ENCODE data around the gene PNRC1. TPM values are rescaled to one million over a fixed set of nuclear protein-coding genes. Genes with fewer than 3 reads are reported as not detected.

PNRC1 gene
- polyA plus RNA-seq, 1 of the 3 experiments (the other 2 are of a cell fraction) = 7.8 TPM

- Histone ChIP-seq H3K27me3 (ENCODE audit: insufficient read depth) (no peaks in the 10 kb centered on the region), H3K79me2 (ENCODE audit: insufficient read depth) (no peaks in the 10 kb centered on the region), H2AFZ (ENCODE audit: low read depth) (no peak overlapping the region), H4K20me1 (ENCODE audit: insufficient read depth) (no peaks in the 10 kb centered on the region), H3K9ac (no peak overlapping the region), H3F3A (replicated peaks; ENCODE audit: insufficient read depth) (no peaks in the 10 kb centered on the region), H3K4me2 (no peak overlapping the region), H3K27ac (ENCODE audit: low read depth in 2 of 2, low read length in 1 of 2) (no peak overlapping the region), H3K4me1 (ENCODE audit: control insufficient read depth in 1 of 2, insufficient read depth in 2 of 2, low read depth in 1 of 2, low read length in 1 of 2) (peaks cover 0 to 5% of the 10 kb centered on the region in 2 experiments; a peak in 2 of 4 replicates), H3K4me3 (ENCODE audit: low read depth in 2 of 2, low read length in 1 of 2) (no peak overlapping the region), H3K9me3 (no peaks in the 10 kb centered on the region), H3K9me2 (no peaks in the 10 kb centered on the region), H3K36me3 (replicated peaks in 1 of 2; ENCODE audit: control insufficient read depth in 1 of 2, insufficient read depth in 2 of 2, low read length in 1 of 2) (no peaks in the 10 kb centered on the region)
- ChIA-PET CTCF (interaction anchor here (0.6 to 2.0 kb wide), 6 partner anchors 10 to 237 kb away, joined by 3 to 6 read pairs (median 4); no protein-coding TSS in a partner anchor), POLR2A (no interaction called here)
- no peak for DNase-seq
- 82% methylated on average over 3 of the region's 3 CpGs for WGBS (ENCODE audit: low lambda C conversion rate)
- TF ChIP-seq SIN3A (IDR thresholded peaks at IDR 0.05; ENCODE audit: borderline replicate concordance, low read depth, low read length) (no peak), REST (IDR thresholded peaks at IDR 0.05; ENCODE audit: low read depth, low read length) (no peak), FOXJ3 (CRISPR knock-in tag; IDR thresholded peaks at IDR 0.05) (no peak), TCF12 (IDR thresholded peaks at IDR 0.05) (no peak), MEF2A (IDR thresholded peaks at IDR 0.05; ENCODE audit: borderline replicate concordance, low read depth) (no peak), YY1 (IDR thresholded peaks at IDR 0.05; ENCODE audit: low read depth) (no peak), TEAD4 (IDR thresholded peaks at IDR 0.05; ENCODE audit: borderline replicate concordance, insufficient read depth) (no peak), NFIC (IDR thresholded peaks at IDR 0.05; ENCODE audit: borderline replicate concordance) (no peak), USF1 (IDR thresholded peaks at IDR 0.05; ENCODE audit: borderline replicate concordance, low read depth) (no peak), SMC3 (IDR thresholded peaks at IDR 0.05; ENCODE audit: low read depth, low read length) (no peak), RFX5 (IDR thresholded peaks at IDR 0.05; ENCODE audit: low read length) (no peak), GATA2 (CRISPR knock-in tag; IDR thresholded peaks at IDR 0.05) (no peak)
- TF ChIP-seq, protein P1, sequence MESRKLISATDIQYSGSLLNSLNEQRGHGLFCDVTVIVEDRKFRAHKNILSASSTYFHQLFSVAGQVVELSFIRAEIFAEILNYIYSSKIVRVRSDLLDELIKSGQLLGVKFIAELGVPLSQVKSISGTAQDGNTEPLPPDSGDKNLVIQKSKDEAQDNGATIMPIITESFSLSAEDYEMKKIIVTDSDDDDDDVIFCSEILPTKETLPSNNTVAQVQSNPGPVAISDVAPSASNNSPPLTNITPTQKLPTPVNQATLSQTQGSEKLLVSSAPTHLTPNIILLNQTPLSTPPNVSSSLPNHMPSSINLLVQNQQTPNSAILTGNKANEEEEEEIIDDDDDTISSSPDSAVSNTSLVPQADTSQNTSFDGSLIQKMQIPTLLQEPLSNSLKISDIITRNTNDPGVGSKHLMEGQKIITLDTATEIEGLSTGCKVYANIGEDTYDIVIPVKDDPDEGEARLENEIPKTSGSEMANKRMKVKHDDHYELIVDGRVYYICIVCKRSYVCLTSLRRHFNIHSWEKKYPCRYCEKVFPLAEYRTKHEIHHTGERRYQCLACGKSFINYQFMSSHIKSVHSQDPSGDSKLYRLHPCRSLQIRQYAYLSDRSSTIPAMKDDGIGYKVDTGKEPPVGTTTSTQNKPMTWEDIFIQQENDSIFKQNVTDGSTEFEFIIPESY (IDR thresholded peaks at IDR 0.05; ENCODE audit: borderline replicate concordance, low read depth) = no peak
Observed at GRCh38 chr6:89134723-89135122, 54.2 kb downstream of the PNRC1 start.

Small RNA genes within 50 kb of the gene (small RNA-seq; reads per million reads assigned to genes)
- gene RN7SL336P (0 reads per million in 7 experiments), gene RNU2-61P (0 to 7.8 (median 0.58) reads per million in 7 experiments)

Other genes starting within 250 kb of the PNRC1 start
- gene RNGTT, start 117.1 kb upstream of the PNRC1 start, polyA plus RNA-seq (2012; rRNA removed) = 3.3 and 4.0 TPM in 2 replicates
- gene SRSF12, start 37.3 kb downstream of the PNRC1 start, polyA plus RNA-seq (2012; rRNA removed) = 1.1 TPM in 2 replicates
- 6.2 and 8.4 TPM in 2 replicates for gene PM20D2, start 65.3 kb downstream of the PNRC1 start, polyA plus RNA-seq (2012; rRNA removed)
- gene GABRR1, start 136.6 kb downstream of the PNRC1 start, polyA plus RNA-seq (2012; rRNA removed) = not detected in 2 replicates
- 0.08 and 0.18 TPM in 2 replicates for gene GABRR2, start 234.5 kb downstream of the PNRC1 start, polyA plus RNA-seq (2012; rRNA removed)